ENCODE results near the gene TICAM2.

DNA sequence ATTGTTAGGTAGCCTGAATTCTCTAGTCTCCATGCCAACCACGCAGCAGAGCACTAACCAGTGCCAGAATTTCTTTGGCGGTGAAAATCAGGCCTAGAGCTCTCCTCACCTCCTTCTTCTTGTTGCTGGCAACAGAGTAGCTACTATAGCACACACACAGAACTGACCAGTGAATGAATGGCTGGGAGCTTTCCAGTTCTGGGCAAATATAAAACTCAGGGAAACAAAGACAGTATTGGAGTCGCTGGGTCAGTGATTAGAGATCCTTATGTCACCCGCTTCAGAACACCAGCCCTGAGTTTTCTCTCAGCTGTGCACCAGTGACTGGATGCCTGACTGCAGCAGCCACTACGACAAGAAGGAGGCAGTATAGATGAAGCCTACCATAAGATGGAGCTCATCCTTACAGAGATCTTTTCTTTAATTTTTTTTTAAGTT is 30.8 kb downstream of the TICAM2 start:
- no peak for TF ChIP-seq EP300 (IDR thresholded peaks at IDR 0.05; ENCODE audit: borderline replicate concordance in 1 of 2, low read depth in 2 of 2, low read length in 2 of 2)
- TF ChIP-seq, protein P1, sequence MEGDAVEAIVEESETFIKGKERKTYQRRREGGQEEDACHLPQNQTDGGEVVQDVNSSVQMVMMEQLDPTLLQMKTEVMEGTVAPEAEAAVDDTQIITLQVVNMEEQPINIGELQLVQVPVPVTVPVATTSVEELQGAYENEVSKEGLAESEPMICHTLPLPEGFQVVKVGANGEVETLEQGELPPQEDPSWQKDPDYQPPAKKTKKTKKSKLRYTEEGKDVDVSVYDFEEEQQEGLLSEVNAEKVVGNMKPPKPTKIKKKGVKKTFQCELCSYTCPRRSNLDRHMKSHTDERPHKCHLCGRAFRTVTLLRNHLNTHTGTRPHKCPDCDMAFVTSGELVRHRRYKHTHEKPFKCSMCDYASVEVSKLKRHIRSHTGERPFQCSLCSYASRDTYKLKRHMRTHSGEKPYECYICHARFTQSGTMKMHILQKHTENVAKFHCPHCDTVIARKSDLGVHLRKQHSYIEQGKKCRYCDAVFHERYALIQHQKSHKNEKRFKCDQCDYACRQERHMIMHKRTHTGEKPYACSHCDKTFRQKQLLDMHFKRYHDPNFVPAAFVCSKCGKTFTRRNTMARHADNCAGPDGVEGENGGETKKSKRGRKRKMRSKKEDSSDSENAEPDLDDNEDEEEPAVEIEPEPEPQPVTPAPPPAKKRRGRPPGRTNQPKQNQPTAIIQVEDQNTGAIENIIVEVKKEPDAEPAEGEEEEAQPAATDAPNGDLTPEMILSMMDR (IDR thresholded peaks at IDR 0.05; ENCODE audit: control extremely low read depth in 1 of 3, insufficient read depth in 1 of 3, low read depth in 1 of 3, low read length in 3 of 3) = peak; percentile 18 to 52 (median 19); a peak in 3 of 4 replicates
- TF ChIP-seq ZNF274 (IDR thresholded peaks at IDR 0.05; ENCODE audit: borderline replicate concordance, extremely low read depth, low read length) = no peak
- TF ChIP-seq MAX (IDR thresholded peaks at IDR 0.05) = no peak

Data from H1 (cell line).